ENCODE results near the gene RCHY1.
"Not testable (repeated sequence)": the region's sequence is repeated elsewhere in the genome, so short reads cannot be mapped to it uniquely, and the experiment has no call there.

Gene RCHY1

GRCh38 chr4:75542824-75543223 is 28.6 kb upstream of the RCHY1 start:
- Histone ChIP-seq H4K20me1 (no peaks in the 10 kb centered on the region), H3K4me3 (no peak overlapping the region), H3K4me2 (no peak overlapping the region), H3K27me3 (no peaks in the 10 kb centered on the region), H3K36me3 (peaks cover 30% of the 10 kb centered on the region), H3K9me3 (no peaks in the 10 kb centered on the region), H3K9ac (no peak overlapping the region), H3K4me1 (no peaks in the 10 kb centered on the region), H3K27ac (no peak overlapping the region)
- TF ChIP-seq Cebpa-rat (IDR thresholded peaks at IDR 0.05) = no peak

GRCh38 chr4:75537308-75537707 is 23.1 kb upstream of the RCHY1 start:
- Histone ChIP-seq H3K9me3 (peaks cover 30% of the 10 kb centered on the region), H3K36me3 (peaks cover 33% of the 10 kb centered on the region)
- not testable (repeated sequence) for H3K4me3 ChIP-seq, H3K27me3 ChIP-seq, H3K4me2 ChIP-seq, H3K27ac ChIP-seq, H3K9ac ChIP-seq, H3K4me1 ChIP-seq, H4K20me1 ChIP-seq

GRCh38 chr4:75533926-75534325 is 19.7 kb upstream of the RCHY1 start:
- not testable (repeated sequence) for H3K27ac ChIP-seq, H3K4me2 ChIP-seq, H3K4me3 ChIP-seq, H3K9ac ChIP-seq, H3K27me3 ChIP-seq, H3K4me1 ChIP-seq, H4K20me1 ChIP-seq
- H3K9me3 ChIP-seq = peaks cover 50% of the 10 kb centered on the region
- peaks cover 54% of the 10 kb centered on the region for H3K36me3 ChIP-seq

GRCh38 chr4:75533339-75533887 is 19.2 kb upstream of the RCHY1 start:
- H3K27ac ChIP-seq, H3K4me3 ChIP-seq, H3K9ac ChIP-seq, H3K4me2 ChIP-seq, H3K4me1 ChIP-seq, H3K27me3 ChIP-seq, H4K20me1 ChIP-seq: not testable (repeated sequence)
- Histone ChIP-seq H3K36me3 (peaks cover 57% of the 10 kb centered on the region), H3K9me3 (peaks cover 50% of the 10 kb centered on the region)

- Histone ChIP-seq H3K36me3 (peaks cover 68% of the 10 kb centered on the region), H3K9me3 (peaks cover 46% of the 10 kb centered on the region)
- H3K4me1 ChIP-seq, H3K9ac ChIP-seq, H3K27me3 ChIP-seq, H3K27ac ChIP-seq, H4K20me1 ChIP-seq, H3K4me3 ChIP-seq, H3K4me2 ChIP-seq: not testable (repeated sequence)
These were observed 17.4 kb upstream of the RCHY1 start for GRCh38 chr4:75531536-75532143.

GRCh38 chr4:75530556-75531322 is 16.5 kb upstream of the RCHY1 start:
- H3K4me3 ChIP-seq = no peak overlapping the region
- H3K4me1 ChIP-seq = no peaks in the 10 kb centered on the region
- no peaks in the 10 kb centered on the region for H4K20me1 ChIP-seq
- no peak overlapping the region for H3K9ac ChIP-seq
- H3K4me2 ChIP-seq = no peak overlapping the region
- H3K36me3 ChIP-seq = peaks cover 77% of the 10 kb centered on the region
- peaks cover 42% of the 10 kb centered on the region for H3K9me3 ChIP-seq
- TF ChIP-seq Cebpa-rat (IDR thresholded peaks at IDR 0.05) = no peak
- H3K27ac ChIP-seq = no peak overlapping the region
- H3K27me3 ChIP-seq = no peaks in the 10 kb centered on the region

GRCh38 chr4:75527482-75527881 is 13.3 kb upstream of the RCHY1 start:
- TF ChIP-seq Cebpa-rat (IDR thresholded peaks at IDR 0.05) = no peak
- Histone ChIP-seq H4K20me1 (no peaks in the 10 kb centered on the region), H3K36me3 (peaks cover 87% of the 10 kb centered on the region), H3K4me2 (no peak overlapping the region), H3K4me3 (no peak overlapping the region), H3K9me3 (peaks cover 21% of the 10 kb centered on the region), H3K9ac (no peak overlapping the region), H3K4me1 (no peaks in the 10 kb centered on the region), H3K27ac (no peak overlapping the region), H3K27me3 (no peaks in the 10 kb centered on the region)

GRCh38 chr4:75525910-75526309 is 11.7 kb upstream of the RCHY1 start:
- Histone ChIP-seq H3K4me1 (no peaks in the 10 kb centered on the region), H3K9me3 (peaks cover 6% of the 10 kb centered on the region), H3K4me2 (no peak overlapping the region), H3K4me3 (no peak overlapping the region), H3K9ac (no peak overlapping the region), H3K27ac (no peak overlapping the region), H4K20me1 (no peaks in the 10 kb centered on the region), H3K27me3 (no peaks in the 10 kb centered on the region), H3K36me3 (peaks cover 78% of the 10 kb centered on the region)
- TF ChIP-seq Cebpa-rat (IDR thresholded peaks at IDR 0.05) = no peak

- no peaks in the 10 kb centered on the region for H3K27me3 ChIP-seq
- no peak overlapping the region for H3K27ac ChIP-seq
- no peak overlapping the region for H3K4me3 ChIP-seq
- H3K36me3 ChIP-seq = peaks cover 70% of the 10 kb centered on the region
- H3K9ac ChIP-seq = no peak overlapping the region
- no peaks in the 10 kb centered on the region; the same call in 1 of the 2 replicates for H3K9me3 ChIP-seq
- H3K4me2 ChIP-seq = no peak overlapping the region
- H3K4me1 ChIP-seq = no peaks in the 10 kb centered on the region
- TF ChIP-seq Cebpa-rat (IDR thresholded peaks at IDR 0.05) = no peak; the same call in 1 of the 2 replicates
- no peaks in the 10 kb centered on the region for H4K20me1 ChIP-seq
These were observed 10.9 kb upstream of the RCHY1 start for GRCh38 chr4:75525086-75525485.

GRCh38 chr4:75519452-75519851 is 5.2 kb upstream of the RCHY1 start:
- peaks cover 14% of the 10 kb centered on the region for H3K4me1 ChIP-seq
- not testable (repeated sequence) for H3K4me3 ChIP-seq, H4K20me1 ChIP-seq, H3K27ac ChIP-seq, H3K9ac ChIP-seq, H3K9me3 ChIP-seq, H3K27me3 ChIP-seq, H3K4me2 ChIP-seq
- H3K36me3 ChIP-seq = peaks cover 43% of the 10 kb centered on the region
